Measurements from ENCODE around the gene MRNIP.

Gene MRNIP

GRCh38 chr5:179904463-179905160, 46.0 kb upstream of the MRNIP start:
- TF ChIP-seq CTCF (IDR thresholded peaks at IDR 0.05; ENCODE audit: extremely low read depth, insufficient read depth, missing control alignments): no peak
- in situ Hi-C loops (cut with MboI; ENCODE audit: low pct_unique_long_range_greater_than_20kb, low sequenced_read_pairs, unreplicated experiment): loop anchor here (10.0 kb wide), 1 partner anchor 110 kb away; the partner anchor contains the start of gene LTC4S
- DNase-seq (ENCODE audit: low spot score): no peak

- no peak for TF ChIP-seq CTCF (IDR thresholded peaks at IDR 0.05; ENCODE audit: extremely low read depth, insufficient read depth, missing control alignments)
- in situ Hi-C loops (cut with MboI; ENCODE audit: low pct_unique_long_range_greater_than_20kb, low sequenced_read_pairs, unreplicated experiment): loop anchor here (10.0 kb wide), 1 partner anchor 108 kb away; the partner anchor contains the start of gene LTC4S
- DNase-seq (ENCODE audit: low spot score): no peak
These were observed 44.1 kb upstream of the MRNIP start for GRCh38 chr5:179902763-179903158.

- DNase-seq (ENCODE audit: low spot score): no peak
- in situ Hi-C loops (cut with MboI; ENCODE audit: low pct_unique_long_range_greater_than_20kb, low sequenced_read_pairs, unreplicated experiment): loop anchor here (10.0 kb wide), 1 partner anchor 107 kb away; the partner anchor contains the start of gene LTC4S
- no peak for TF ChIP-seq CTCF (IDR thresholded peaks at IDR 0.05; ENCODE audit: extremely low read depth, insufficient read depth, missing control alignments)
These were observed 43.5 kb upstream of the MRNIP start for GRCh38 chr5:179901915-179902762.

- DNase-seq (ENCODE audit: low spot score): no peak
- no peak for TF ChIP-seq CTCF (IDR thresholded peaks at IDR 0.05; ENCODE audit: extremely low read depth, insufficient read depth, missing control alignments)
- in situ Hi-C loops (cut with MboI; ENCODE audit: low pct_unique_long_range_greater_than_20kb, low sequenced_read_pairs, unreplicated experiment): loop anchor here (10.0 kb wide), 1 partner anchor 107 kb away; the partner anchor contains the start of gene LTC4S
These were observed 42.8 kb upstream of the MRNIP start for GRCh38 chr5:179901462-179901861.

DNA sequence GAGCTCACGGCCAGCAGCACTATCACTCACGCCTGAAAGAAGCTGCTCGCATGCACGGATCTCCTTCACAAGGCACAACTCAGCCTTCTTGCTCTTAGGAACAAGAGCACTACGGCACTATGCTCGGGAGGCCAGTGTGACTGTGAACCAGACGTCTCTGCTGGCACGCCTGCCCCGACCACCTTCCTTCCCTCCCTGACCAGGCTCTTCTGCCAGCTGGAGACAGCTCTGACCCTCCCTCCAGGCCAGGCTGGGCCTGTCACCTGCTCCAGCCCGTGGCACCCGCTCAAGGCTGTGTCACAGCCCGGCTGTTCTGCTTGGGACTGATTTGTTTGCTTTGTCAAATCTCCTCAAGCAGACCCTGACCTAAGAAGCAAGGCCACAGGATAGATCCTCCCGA, 42.1 kb upstream of the MRNIP start:
- DNase-seq (ENCODE audit: low spot score): no peak
- in situ Hi-C loops (cut with MboI; ENCODE audit: low pct_unique_long_range_greater_than_20kb, low sequenced_read_pairs, unreplicated experiment): loop anchor here (10.0 kb wide), 1 partner anchor 106 kb away; the partner anchor contains the start of gene LTC4S
- no peak for TF ChIP-seq CTCF (IDR thresholded peaks at IDR 0.05; ENCODE audit: extremely low read depth, insufficient read depth, missing control alignments)

- in situ Hi-C loops (cut with MboI; ENCODE audit: low pct_unique_long_range_greater_than_20kb, low sequenced_read_pairs, unreplicated experiment): loop anchor here (10.0 kb wide), 1 partner anchor 105 kb away; the partner anchor contains the start of gene LTC4S
- TF ChIP-seq CTCF (IDR thresholded peaks at IDR 0.05; ENCODE audit: extremely low read depth, insufficient read depth, missing control alignments): no peak
These were observed 41.6 kb upstream of the MRNIP start for GRCh38 chr5:179900206-179900605.

More at GRCh38 chr5:179900206-179900605, 41.6 kb upstream of the MRNIP start:
- DNase-seq (ENCODE audit: low spot score): no peak

All from GM13977 (cell line).